H1 (cell line): Measurements from ENCODE around the gene DPM2. TPM values are rescaled to one million over a fixed set of nuclear protein-coding genes. Genes with fewer than 3 reads are reported as not detected.

Source experiments
- GABPA ChIP-seq: IDR thresholded peaks from 2 replicates; pipeline ENCODE4 v1.6.1; 2011; ENCODE audit warnings: mild to moderate bottlenecking, low read length, moderate library complexity, borderline replicate concordance; ENCODE audit not compliant: insufficient read depth
- NRF1 ChIP-seq: IDR thresholded peaks from 2 replicates; pipeline ENCODE4 v1.6.1; 2011; ENCODE audit warnings: mild to moderate bottlenecking, low read depth, low read length, improper control_type of control experiment
- SIRT6 ChIP-seq: IDR thresholded peaks from one replicate; pipeline ENCODE4 v1.7.1; 2012; ENCODE audit warnings: low read length, inconsistent platforms
- SRF ChIP-seq: IDR thresholded peaks from 2 replicates; pipeline ENCODE4 v1.6.1; 2011; ENCODE audit warnings: mild to moderate bottlenecking, low read depth, low read length, moderate library complexity
- TBP ChIP-seq: IDR thresholded peaks from 2 replicates; pipeline ENCODE4 v1.6.1; 2011; ENCODE audit warnings: low read depth, low read length, improper control_type of control experiment
- polyA plus RNA-seq, 7 experiments: library from polyadenylated mRNA; depleted of rRNA in 3 of 7; stranded (reverse) in 5 of 7; unstranded in 2 of 7; fragments of >200 nt in 5 of 7; fragments of 200-250 nt in 2 of 7; gene quantifications; 1 replicate in 5 of 7; 2 replicates in 1 of 7; 4 replicates in 1 of 7; pipeline versions ENCODE4 v1.2.1 to v1.2.3, GENCODE V29; 2011 to 2013; ENCODE audit warnings: missing spikeins in 2 of 7, mixed read lengths in 2 of 7
- total RNA-seq: library from RNA; stranded (reverse); fragmentation: NEBNext Ultra II Directional; extraction: Animal tissue kit (Norgen Biotek cat#: 25700); gene quantifications from 2 replicates; pipeline ENCODE4 v1.2.1, GENCODE V29; 2021

The DPM2 gene
- total and polyA plus RNA-seq, 2 of the 8 experiments (the other 6 are each of a cell fraction or from before 2014, with no cell fraction given): 45.4 to 95.4 TPM

DNA sequence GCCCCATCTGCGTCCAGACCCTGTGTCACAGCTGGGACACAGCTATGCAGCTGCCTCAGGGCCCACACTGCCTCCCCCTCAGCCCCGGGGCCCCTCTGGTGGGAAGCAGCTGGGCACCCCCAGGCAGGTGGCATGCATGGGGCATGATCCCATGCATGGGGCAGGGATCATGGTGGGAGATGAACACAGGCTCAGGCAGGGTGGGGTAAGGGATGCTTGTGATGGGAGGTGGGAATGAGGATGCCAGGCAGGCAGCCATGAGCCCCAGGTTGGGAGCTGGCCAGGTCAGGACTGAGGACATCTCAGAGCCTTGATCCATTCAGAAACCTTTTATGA, 23.5 kb upstream of the DPM2 start (continued):
- TF ChIP-seq SRF (no peak), NRF1 (no peak), SIRT6 (no peak), TBP (no peak), GABPA (no peak)
